ENCODE measurements around the gene DDX10. TPM values are rescaled to one million over a fixed set of nuclear protein-coding genes. Genes with fewer than 3 reads are reported as not detected.

DDX10 gene
- total and polyA plus RNA-seq, 2 of the 8 experiments (the other 6 are each of a cell fraction or from before 2014, with no cell fraction given) = 49.2 to 52.2 TPM

DNA sequence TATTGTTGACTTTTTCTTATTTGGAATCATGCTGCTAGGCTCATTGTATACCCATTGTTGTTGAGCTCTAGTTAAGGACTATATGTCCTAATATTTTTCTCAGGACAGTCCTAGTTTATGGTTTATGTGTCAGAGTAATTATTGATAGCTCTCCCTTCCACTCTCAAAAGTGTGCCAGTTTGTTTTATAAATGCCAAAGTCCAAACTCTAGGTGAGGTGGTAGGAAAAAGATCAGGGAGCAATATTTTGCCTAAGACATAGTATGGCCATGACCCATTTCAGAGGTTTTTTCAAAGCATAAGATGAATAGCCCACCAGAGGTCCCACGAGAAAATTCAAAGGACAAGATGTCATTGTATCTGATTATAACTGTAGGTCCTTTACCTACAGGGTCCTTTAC is 20.9 kb upstream of the DDX10 start (continued):
- TF ChIP-seq, protein P1, sequence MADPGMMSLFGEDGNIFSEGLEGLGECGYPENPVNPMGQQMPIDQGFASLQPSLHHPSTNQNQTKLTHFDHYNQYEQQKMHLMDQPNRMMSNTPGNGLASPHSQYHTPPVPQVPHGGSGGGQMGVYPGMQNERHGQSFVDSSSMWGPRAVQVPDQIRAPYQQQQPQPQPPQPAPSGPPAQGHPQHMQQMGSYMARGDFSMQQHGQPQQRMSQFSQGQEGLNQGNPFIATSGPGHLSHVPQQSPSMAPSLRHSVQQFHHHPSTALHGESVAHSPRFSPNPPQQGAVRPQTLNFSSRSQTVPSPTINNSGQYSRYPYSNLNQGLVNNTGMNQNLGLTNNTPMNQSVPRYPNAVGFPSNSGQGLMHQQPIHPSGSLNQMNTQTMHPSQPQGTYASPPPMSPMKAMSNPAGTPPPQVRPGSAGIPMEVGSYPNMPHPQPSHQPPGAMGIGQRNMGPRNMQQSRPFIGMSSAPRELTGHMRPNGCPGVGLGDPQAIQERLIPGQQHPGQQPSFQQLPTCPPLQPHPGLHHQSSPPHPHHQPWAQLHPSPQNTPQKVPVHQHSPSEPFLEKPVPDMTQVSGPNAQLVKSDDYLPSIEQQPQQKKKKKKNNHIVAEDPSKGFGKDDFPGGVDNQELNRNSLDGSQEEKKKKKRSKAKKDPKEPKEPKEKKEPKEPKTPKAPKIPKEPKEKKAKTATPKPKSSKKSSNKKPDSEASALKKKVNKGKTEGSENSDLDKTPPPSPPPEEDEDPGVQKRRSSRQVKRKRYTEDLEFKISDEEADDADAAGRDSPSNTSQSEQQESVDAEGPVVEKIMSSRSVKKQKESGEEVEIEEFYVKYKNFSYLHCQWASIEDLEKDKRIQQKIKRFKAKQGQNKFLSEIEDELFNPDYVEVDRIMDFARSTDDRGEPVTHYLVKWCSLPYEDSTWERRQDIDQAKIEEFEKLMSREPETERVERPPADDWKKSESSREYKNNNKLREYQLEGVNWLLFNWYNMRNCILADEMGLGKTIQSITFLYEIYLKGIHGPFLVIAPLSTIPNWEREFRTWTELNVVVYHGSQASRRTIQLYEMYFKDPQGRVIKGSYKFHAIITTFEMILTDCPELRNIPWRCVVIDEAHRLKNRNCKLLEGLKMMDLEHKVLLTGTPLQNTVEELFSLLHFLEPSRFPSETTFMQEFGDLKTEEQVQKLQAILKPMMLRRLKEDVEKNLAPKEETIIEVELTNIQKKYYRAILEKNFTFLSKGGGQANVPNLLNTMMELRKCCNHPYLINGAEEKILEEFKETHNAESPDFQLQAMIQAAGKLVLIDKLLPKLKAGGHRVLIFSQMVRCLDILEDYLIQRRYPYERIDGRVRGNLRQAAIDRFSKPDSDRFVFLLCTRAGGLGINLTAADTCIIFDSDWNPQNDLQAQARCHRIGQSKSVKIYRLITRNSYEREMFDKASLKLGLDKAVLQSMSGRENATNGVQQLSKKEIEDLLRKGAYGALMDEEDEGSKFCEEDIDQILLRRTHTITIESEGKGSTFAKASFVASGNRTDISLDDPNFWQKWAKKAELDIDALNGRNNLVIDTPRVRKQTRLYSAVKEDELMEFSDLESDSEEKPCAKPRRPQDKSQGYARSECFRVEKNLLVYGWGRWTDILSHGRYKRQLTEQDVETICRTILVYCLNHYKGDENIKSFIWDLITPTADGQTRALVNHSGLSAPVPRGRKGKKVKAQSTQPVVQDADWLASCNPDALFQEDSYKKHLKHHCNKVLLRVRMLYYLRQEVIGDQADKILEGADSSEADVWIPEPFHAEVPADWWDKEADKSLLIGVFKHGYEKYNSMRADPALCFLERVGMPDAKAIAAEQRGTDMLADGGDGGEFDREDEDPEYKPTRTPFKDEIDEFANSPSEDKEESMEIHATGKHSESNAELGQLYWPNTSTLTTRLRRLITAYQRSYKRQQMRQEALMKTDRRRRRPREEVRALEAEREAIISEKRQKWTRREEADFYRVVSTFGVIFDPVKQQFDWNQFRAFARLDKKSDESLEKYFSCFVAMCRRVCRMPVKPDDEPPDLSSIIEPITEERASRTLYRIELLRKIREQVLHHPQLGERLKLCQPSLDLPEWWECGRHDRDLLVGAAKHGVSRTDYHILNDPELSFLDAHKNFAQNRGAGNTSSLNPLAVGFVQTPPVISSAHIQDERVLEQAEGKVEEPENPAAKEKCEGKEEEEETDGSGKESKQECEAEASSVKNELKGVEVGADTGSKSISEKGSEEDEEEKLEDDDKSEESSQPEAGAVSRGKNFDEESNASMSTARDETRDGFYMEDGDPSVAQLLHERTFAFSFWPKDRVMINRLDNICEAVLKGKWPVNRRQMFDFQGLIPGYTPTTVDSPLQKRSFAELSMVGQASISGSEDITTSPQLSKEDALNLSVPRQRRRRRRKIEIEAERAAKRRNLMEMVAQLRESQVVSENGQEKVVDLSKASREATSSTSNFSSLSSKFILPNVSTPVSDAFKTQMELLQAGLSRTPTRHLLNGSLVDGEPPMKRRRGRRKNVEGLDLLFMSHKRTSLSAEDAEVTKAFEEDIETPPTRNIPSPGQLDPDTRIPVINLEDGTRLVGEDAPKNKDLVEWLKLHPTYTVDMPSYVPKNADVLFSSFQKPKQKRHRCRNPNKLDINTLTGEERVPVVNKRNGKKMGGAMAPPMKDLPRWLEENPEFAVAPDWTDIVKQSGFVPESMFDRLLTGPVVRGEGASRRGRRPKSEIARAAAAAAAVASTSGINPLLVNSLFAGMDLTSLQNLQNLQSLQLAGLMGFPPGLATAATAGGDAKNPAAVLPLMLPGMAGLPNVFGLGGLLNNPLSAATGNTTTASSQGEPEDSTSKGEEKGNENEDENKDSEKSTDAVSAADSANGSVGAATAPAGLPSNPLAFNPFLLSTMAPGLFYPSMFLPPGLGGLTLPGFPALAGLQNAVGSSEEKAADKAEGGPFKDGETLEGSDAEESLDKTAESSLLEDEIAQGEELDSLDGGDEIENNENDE (IDR thresholded peaks at IDR 0.05; ENCODE audit: insufficient replicate concordance, low read length) = no peak
- TF ChIP-seq CBX8 (IDR thresholded peaks at IDR 0.05; ENCODE audit: borderline replicate concordance, low read depth, low read length) (no peak), RBBP5 (IDR thresholded peaks at IDR 0.05; ENCODE audit: borderline replicate concordance, low read depth, low read length) (no peak), NANOG (IDR thresholded peaks at IDR 0.05; ENCODE audit: insufficient read depth, low read depth, low read length, poor library complexity, severe bottlenecking) (no peak), RAD21 (IDR thresholded peaks at IDR 0.05 in 1 of 2, conservative IDR thresholded peaks at IDR 0.05 in 1 of 2; ENCODE audit: low read depth in 2 of 2, low read length in 2 of 2) (no peak), SP1 (IDR thresholded peaks at IDR 0.05; ENCODE audit: low read depth, low read length) (no peak), SAP30 (IDR thresholded peaks at IDR 0.05; ENCODE audit: insufficient read depth, insufficient replicate concordance, low read length) (no peak), NRF1 (IDR thresholded peaks at IDR 0.05; ENCODE audit: low read depth, low read length) (no peak)

Measured in H1 (cell line).